ENCODE data around the gene ESRP2. TPM values are rescaled to one million over a fixed set of nuclear protein-coding genes. Genes with fewer than 3 reads are reported as not detected.

ESRP2 gene
- total and polyA plus RNA-seq, 9 of the 15 experiments (the other 6 are each of a cell fraction or from before 2014, with no cell fraction given), result 0.05 to 0.15 (median 0.07) TPM; not detected in 6

GRCh38 chr16:68227183-68227793 lies 8.6 kb downstream of the ESRP2 start:
- ChIA-PET POLR2A (interaction anchor here (0.6 to 1.8 kb wide), 3 partner anchors 10 to 605 kb away, joined by 3 to 8 read pairs (median 3); no protein-coding TSS in a partner anchor), CTCF (ENCODE audit: low intra/inter-chr PET ratio) (no interaction called here)
- Histone ChIP-seq H3K9me1 (ENCODE audit: control insufficient read depth, insufficient read depth, low read length) (no peaks in the 10 kb centered on the region), H2AFZ (ENCODE audit: low read depth, low read length) (no peak overlapping the region), H3K4me1 (replicated peaks in 1 of 2; ENCODE audit: control insufficient read depth in 2 of 2, insufficient read depth in 2 of 2, low read length in 2 of 2) (peaks cover 0 to 10% of the 10 kb centered on the region in 2 experiments; a peak in 1 of 5 replicates), H3K27me3 (ENCODE audit: control insufficient read depth in 2 of 2, insufficient read depth in 2 of 2, low read length in 2 of 2) (no peaks in the 10 kb centered on the region), H3K9ac (ENCODE audit: insufficient read depth in 1 of 2, low read depth in 2 of 2, low read length in 2 of 2) (peak overlapping the region in 1 of 2 experiments; percentile 17; a peak in 1 of 4 replicates), H3K27ac (ENCODE audit: extremely low read depth, low read depth, low read length) (no peak overlapping the region), H3K79me2 (ENCODE audit: control insufficient read depth, insufficient read depth, low read length) (peaks cover 4% of the 10 kb centered on the region; the same call in 1 of the 3 replicates), H3K36me3 (ENCODE audit: control insufficient read depth, insufficient read depth, low read length) (peaks cover 77% of the 10 kb centered on the region; the same call in 2 of the 3 replicates), H3K4me3 (no peak overlapping the region), H3K9me3 (replicated peaks; ENCODE audit: control insufficient read depth, insufficient read depth, low read depth, low read length) (no peaks in the 10 kb centered on the region), H3K4me2 (ENCODE audit: insufficient read depth, low read length) (no peak overlapping the region), H4K20me1 (replicated peaks; ENCODE audit: control insufficient read depth, insufficient read depth, low read length) (no peaks in the 10 kb centered on the region; the same call in 1 of the 2 replicates)
- TF ChIP-seq MEIS2 (IDR thresholded peaks at IDR 0.05; ENCODE audit: partially characterized antibody) (no peak), MEF2D (tag; conservative IDR thresholded peaks at IDR 0.05; ENCODE audit: low read depth) (peak; percentile 64; the same call in 1 of the 2 replicates)
- intact Hi-C loops (cut with micrococcal nuclease), result no loop called here
- in situ Hi-C loops (cut with MboI), result loop anchor here (10.0 kb wide), 1 partner anchor 152 kb away; no protein-coding TSS in a partner anchor
- ATAC-seq, result no peak
- FAIRE-seq, result no peak
- DNase-seq (ENCODE audit: extremely low read depth in 1 of 4, low spot score in 3 of 4), result peak in 1 of 4 experiments; percentile 9
- 78% methylated on average over 3 of the region's 3 CpGs for WGBS (ENCODE audit: insufficient coverage, low coverage, missing lambda C conversion rate)
- no TSS peak for BruUV-seq (replicated peaks)

GRCh38 chr16:68226116-68226515 lies 9.8 kb downstream of the ESRP2 start:
- no peak for FAIRE-seq
- intact Hi-C loops (cut with micrococcal nuclease), result no loop called here
- Histone ChIP-seq H3K9me1 (ENCODE audit: control insufficient read depth, insufficient read depth, low read length) (no peaks in the 10 kb centered on the region), H3K27ac (ENCODE audit: extremely low read depth, low read depth, low read length) (no peak overlapping the region), H3K27me3 (ENCODE audit: control insufficient read depth in 2 of 2, insufficient read depth in 2 of 2, low read length in 2 of 2) (no peaks in the 10 kb centered on the region), H3K36me3 (ENCODE audit: control insufficient read depth, insufficient read depth, low read length) (peaks cover 79% of the 10 kb centered on the region; the same call in 2 of the 3 replicates), H3K79me2 (ENCODE audit: control insufficient read depth, insufficient read depth, low read length) (peaks cover 11% of the 10 kb centered on the region; the same call in 2 of the 3 replicates), H3K4me2 (ENCODE audit: insufficient read depth, low read length) (no peak overlapping the region), H2AFZ (ENCODE audit: low read depth, low read length) (no peak overlapping the region), H3K4me3 (no peak overlapping the region), H3K4me1 (replicated peaks in 1 of 2; ENCODE audit: control insufficient read depth in 2 of 2, insufficient read depth in 2 of 2, low read length in 2 of 2) (no peaks in the 10 kb centered on the region), H4K20me1 (replicated peaks; ENCODE audit: control insufficient read depth, insufficient read depth, low read length) (no peaks in the 10 kb centered on the region; the same call in 1 of the 2 replicates), H3K9me3 (replicated peaks; ENCODE audit: control insufficient read depth, insufficient read depth, low read depth, low read length) (no peaks in the 10 kb centered on the region), H3K9ac (ENCODE audit: insufficient read depth in 1 of 2, low read depth in 2 of 2, low read length in 2 of 2) (peak overlapping the region in 1 of 2 experiments; percentile 14; a peak in 1 of 4 replicates)
- CTCF ChIA-PET (ENCODE audit: low intra/inter-chr PET ratio), result no interaction called here
- ATAC-seq, result no peak
- DNase-seq (ENCODE audit: extremely low read depth in 1 of 4, low spot score in 3 of 4), result no peak
- WGBS (ENCODE audit: insufficient coverage, low coverage, missing lambda C conversion rate), result 48% methylated on average over 4 of the region's 4 CpGs
- POLR2A ChIA-PET, result no interaction called here
- no TSS peak for BruUV-seq (replicated peaks)
- in situ Hi-C loops (cut with MboI), result loop anchor here (10.0 kb wide), 1 partner anchor 151 kb away; no protein-coding TSS in a partner anchor
- TF ChIP-seq ZNF143 (CRISPR knock-in tag; IDR thresholded peaks at IDR 0.05) (no peak), HEY1 (CRISPR knock-in tag; IDR thresholded peaks at IDR 0.05; ENCODE audit: borderline replicate concordance) (no peak), JUND (IDR thresholded peaks at IDR 0.05; ENCODE audit: borderline replicate concordance, low read depth, low read length) (no peak), JUND (tag; IDR thresholded peaks at IDR 0.05; ENCODE audit: borderline replicate concordance, low read depth, low read length) (no peak), ZNF445 (CRISPR knock-in tag; IDR thresholded peaks at IDR 0.05; ENCODE audit: low read depth) (no peak), ZNF79 (CRISPR knock-in tag; IDR thresholded peaks at IDR 0.05; ENCODE audit: low read depth) (no peak), ZNF717 (CRISPR knock-in tag; IDR thresholded peaks at IDR 0.05) (no peak), ZBTB12 (CRISPR knock-in tag; IDR thresholded peaks at IDR 0.05) (no peak), PRPF4 (IDR thresholded peaks at IDR 0.05; ENCODE audit: insufficient read depth, low read depth, low read length, poor library complexity, severe bottlenecking) (no peak)

All from K562 (cell line).